ENCODE data around the gene SURF6.
"Not testable (repeated sequence)": the region's sequence is repeated elsewhere in the genome, so short reads cannot be mapped to it uniquely, and the experiment has no call there.

Gene SURF6

DNA sequence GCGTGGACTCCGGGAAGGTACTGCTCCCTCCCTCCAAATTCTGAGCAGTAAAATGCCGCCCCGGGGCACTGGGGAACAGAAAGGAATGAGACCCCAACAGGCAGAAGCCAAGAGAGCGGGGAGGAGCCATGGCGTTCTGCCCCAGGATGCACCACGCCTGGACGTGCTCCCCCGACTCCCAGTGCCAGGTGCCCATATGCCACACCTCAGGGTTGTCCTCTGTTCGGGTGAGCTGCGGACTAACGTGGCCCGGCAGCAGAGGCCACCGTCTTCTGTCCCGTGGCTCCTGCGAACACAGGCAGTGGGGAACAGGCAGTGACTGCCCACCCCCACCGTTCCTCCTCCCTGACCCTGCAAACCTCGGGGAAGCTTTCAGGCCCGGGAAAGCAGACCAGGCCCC is 4.8 kb downstream of the SURF6 start:
- no peak overlapping the region for H3K27ac ChIP-seq (ENCODE audit: low read depth, low read length)
- H3K9ac ChIP-seq (ENCODE audit: low read length in 5 of 5), result no peak overlapping the region
- peaks cover 4 to 48% (median 42%) of the 10 kb centered on the region in 5 donors for H3K36me3 ChIP-seq (ENCODE audit: control insufficient read depth in 5 of 5, insufficient read depth in 5 of 5, low read length in 5 of 5)
- H3K4me1 ChIP-seq (ENCODE audit: control insufficient read depth in 5 of 5, insufficient read depth in 5 of 5, low read length in 5 of 5), result peaks cover 3 to 17% (median 14%) of the 10 kb centered on the region in 5 donors
- no peak overlapping the region for H3K4me3 ChIP-seq (ENCODE audit: low read depth in 1 of 5, low read length in 5 of 5)
- no peaks in the 10 kb centered on the region for H3K9me3 ChIP-seq (ENCODE audit: control insufficient read depth in 5 of 5, low read length in 5 of 5)
- H3K27me3 ChIP-seq (ENCODE audit: control insufficient read depth in 5 of 5, insufficient read depth in 4 of 5, low read length in 5 of 5), result no peaks in the 10 kb centered on the region

DNA sequence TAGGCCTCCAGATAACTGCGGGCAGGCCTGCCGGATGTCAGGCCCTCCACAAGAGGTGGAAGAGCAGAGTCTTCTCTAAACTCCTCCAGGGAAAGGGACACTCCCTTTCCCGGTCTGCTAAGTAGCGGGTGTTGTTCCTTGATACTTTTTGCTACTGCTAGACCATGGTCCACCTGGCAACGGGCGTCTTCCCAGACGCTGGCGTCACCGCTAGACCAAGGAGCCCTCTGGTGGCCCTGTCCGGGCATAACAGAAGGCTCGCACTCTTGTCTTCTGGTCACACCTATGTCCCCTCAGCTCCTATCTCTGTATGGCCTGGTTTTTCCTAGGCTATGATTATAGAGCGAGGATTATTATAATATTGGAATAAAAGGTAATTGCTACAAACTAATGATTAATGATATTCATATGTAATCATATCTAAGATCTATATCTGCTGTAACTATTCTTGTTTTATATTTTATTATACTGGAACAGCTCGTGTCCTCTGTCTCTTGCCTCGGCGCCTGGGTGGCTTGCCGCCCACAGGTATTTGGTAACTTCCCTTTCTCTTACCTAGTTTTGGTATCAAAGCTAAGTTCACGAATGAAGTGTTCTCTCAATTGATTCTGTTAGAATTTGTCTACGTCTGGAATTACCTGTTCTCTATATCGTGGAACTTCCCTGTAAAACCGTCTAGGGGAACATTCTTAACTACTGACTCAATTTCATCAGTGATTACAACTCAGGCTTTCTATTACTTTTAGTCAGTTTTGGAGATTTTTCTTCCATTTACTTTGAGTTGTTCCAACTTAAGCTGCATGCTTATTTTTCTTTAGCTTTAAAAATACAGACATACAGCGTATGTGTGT is 6.5 kb downstream of the SURF6 start:
- H3K27me3 ChIP-seq (ENCODE audit: control insufficient read depth in 5 of 5, insufficient read depth in 4 of 5, low read length in 5 of 5); H3K9ac ChIP-seq (ENCODE audit: low read length in 5 of 5); H3K27ac ChIP-seq (ENCODE audit: low read depth, low read length); H3K4me1 ChIP-seq (ENCODE audit: control insufficient read depth in 5 of 5, insufficient read depth in 5 of 5, low read length in 5 of 5); H3K4me3 ChIP-seq (ENCODE audit: low read depth in 1 of 5, low read length in 5 of 5); H3K9me3 ChIP-seq (ENCODE audit: control insufficient read depth in 5 of 5, low read length in 5 of 5): not testable (repeated sequence)
- peaks cover 4 to 48% (median 41%) of the 10 kb centered on the region in 5 donors for H3K36me3 ChIP-seq (ENCODE audit: control insufficient read depth in 5 of 5, insufficient read depth in 5 of 5, low read length in 5 of 5)

DNA sequence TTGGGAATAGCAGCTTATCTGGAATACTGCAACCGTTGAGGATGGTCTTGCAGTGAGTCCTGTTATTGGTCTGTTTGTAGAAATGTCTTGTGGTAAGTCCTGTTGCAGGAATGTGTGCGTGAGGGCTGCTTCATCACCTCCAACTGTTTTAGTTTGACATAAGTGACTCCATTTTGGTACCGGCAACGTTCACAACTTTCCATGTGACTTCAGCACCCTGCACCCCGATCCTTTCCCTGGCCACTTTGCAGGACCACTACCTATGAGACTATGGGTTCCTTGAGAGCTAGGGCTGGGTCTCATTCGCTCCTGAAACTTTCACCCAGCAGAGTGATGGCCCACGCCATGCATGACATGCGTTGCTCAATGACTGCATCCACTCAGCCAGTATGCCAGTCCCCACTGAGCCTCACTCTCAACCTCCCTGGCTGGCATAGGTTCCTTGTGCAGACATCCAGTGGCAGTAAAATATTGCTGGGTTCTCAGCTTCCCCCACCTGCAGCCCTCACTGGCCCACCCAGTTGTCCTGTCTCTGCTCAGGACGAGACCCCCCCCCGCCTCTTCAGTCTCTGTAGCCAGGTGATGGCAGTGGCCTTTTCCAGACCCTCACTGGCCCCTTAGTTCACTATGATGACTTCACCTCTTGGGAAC is 8.0 kb downstream of the SURF6 start:
- no peaks in the 10 kb centered on the region for H3K4me1 ChIP-seq (ENCODE audit: control insufficient read depth in 5 of 5, insufficient read depth in 5 of 5, low read length in 5 of 5)
- H3K36me3 ChIP-seq (ENCODE audit: control insufficient read depth in 5 of 5, insufficient read depth in 5 of 5, low read length in 5 of 5), result peaks cover 4 to 32% (median 25%) of the 10 kb centered on the region in 5 donors
- H3K9ac ChIP-seq (ENCODE audit: low read length in 5 of 5), result no peak overlapping the region
- H3K27ac ChIP-seq (ENCODE audit: low read depth, low read length), result no peak overlapping the region
- H3K4me3 ChIP-seq (ENCODE audit: low read depth in 1 of 5, low read length in 5 of 5), result no peak overlapping the region
- H3K27me3 ChIP-seq (ENCODE audit: control insufficient read depth in 5 of 5, insufficient read depth in 4 of 5, low read length in 5 of 5), result no peaks in the 10 kb centered on the region
- H3K9me3 ChIP-seq (ENCODE audit: control insufficient read depth in 5 of 5, low read length in 5 of 5), result no peaks in the 10 kb centered on the region

DNA sequence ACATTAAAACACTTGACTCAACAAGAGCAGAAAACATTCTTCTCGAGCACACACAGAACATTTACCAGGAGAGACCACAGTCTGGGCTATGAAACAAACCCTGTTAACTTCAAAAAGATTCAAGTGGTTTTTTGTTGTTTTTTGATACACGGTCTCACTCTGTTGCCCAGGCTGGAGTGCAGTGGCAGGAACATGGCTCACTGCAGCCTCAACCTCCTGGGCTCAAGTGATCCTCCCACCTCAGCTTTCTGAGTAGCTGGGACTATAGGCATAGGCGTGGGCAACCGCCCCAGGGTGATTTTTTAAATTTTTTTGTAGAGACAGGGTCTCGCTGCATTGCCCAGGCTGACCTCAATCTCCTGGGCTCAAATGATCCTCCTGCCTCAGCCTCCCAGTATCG is 9.0 kb downstream of the SURF6 start:
- H3K27ac ChIP-seq (ENCODE audit: low read depth, low read length); H3K4me3 ChIP-seq (ENCODE audit: low read depth in 1 of 5, low read length in 5 of 5); H3K9me3 ChIP-seq (ENCODE audit: control insufficient read depth in 5 of 5, low read length in 5 of 5); H3K9ac ChIP-seq (ENCODE audit: low read length in 5 of 5); H3K4me1 ChIP-seq (ENCODE audit: control insufficient read depth in 5 of 5, insufficient read depth in 5 of 5, low read length in 5 of 5); H3K27me3 ChIP-seq (ENCODE audit: control insufficient read depth in 5 of 5, insufficient read depth in 4 of 5, low read length in 5 of 5): not testable (repeated sequence)
- peaks cover 4 to 23% (median 16%) of the 10 kb centered on the region in 5 donors for H3K36me3 ChIP-seq (ENCODE audit: control insufficient read depth in 5 of 5, insufficient read depth in 5 of 5, low read length in 5 of 5)

DNA sequence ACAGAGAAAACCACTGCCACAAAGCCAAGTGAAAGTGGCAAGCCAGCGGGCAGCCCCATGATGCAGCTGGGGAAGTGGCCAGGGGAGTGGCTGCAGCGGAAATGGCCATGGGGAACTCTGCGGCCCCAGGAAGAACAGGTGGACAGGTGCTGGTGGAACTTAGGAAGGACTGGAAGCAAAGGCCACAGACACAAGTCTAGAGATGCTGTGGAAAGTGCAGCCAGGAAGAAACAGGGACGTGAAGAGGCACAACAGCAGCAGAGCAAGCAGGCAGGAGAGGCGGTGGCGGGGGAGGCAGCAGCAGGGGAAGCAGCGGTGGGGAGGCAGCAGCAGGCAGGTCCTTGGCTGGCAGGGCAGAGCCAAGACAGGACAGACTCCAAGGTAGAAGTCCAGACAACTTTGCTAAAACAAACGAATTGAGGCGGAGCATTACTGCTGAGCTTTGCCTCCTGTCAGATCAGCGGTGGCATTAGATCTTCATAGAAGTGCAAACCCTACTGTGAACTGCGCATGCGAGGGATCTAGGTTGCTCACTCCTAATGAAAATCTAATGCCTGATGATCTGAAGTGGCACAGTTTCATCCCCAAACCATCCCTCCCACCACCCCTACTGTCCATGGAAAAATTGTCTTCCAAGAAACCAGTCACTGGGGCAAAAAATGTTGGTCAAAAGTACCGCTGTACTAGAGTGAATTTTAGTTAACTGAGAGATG is 11.8 kb downstream of the SURF6 start:
- H3K4me1 ChIP-seq (ENCODE audit: control insufficient read depth in 5 of 5, insufficient read depth in 5 of 5, low read length in 5 of 5), result no peaks in the 10 kb centered on the region
- H3K4me3 ChIP-seq (ENCODE audit: low read depth in 1 of 5, low read length in 5 of 5), result no peak overlapping the region
- no peak overlapping the region for H3K9ac ChIP-seq (ENCODE audit: low read length in 5 of 5)
- H3K27ac ChIP-seq (ENCODE audit: low read depth, low read length), result no peak overlapping the region
- H3K36me3 ChIP-seq (ENCODE audit: control insufficient read depth in 5 of 5, insufficient read depth in 5 of 5, low read length in 5 of 5), result no peaks in the 10 kb centered on the region
- peaks cover 0 to 6% (median 3%) of the 10 kb centered on the region in 5 donors for H3K27me3 ChIP-seq (ENCODE audit: control insufficient read depth in 5 of 5, insufficient read depth in 4 of 5, low read length in 5 of 5)
- H3K9me3 ChIP-seq (ENCODE audit: control insufficient read depth in 5 of 5, low read length in 5 of 5), result no peaks in the 10 kb centered on the region

DNA sequence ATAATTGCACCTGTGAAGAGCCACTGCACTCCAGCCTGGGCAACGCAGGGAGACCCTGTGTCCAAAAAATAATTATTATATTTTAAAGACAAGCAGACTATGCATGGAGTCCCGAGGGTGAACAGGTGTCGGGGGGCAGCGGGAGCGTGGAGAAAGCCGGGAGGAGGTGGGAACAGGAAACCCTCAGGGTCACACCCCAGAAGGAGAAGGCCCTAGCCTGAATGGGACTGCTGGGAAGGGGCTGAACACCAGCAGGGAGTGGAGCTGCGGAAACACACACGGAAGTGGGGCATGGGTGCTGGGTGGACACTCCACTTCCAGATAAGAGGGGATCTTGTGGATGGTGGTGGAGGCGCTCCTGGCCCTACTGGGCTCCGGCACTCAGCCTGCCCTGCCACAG is 12.8 kb downstream of the SURF6 start:
- Histone ChIP-seq H3K4me1 (ENCODE audit: control insufficient read depth in 5 of 5, insufficient read depth in 5 of 5, low read length in 5 of 5) (no peaks in the 10 kb centered on the region), H3K27me3 (ENCODE audit: control insufficient read depth in 5 of 5, insufficient read depth in 4 of 5, low read length in 5 of 5) (peaks cover 0 to 6% (median 3%) of the 10 kb centered on the region in 5 donors), H3K9ac (ENCODE audit: low read length in 5 of 5) (no peak overlapping the region), H3K27ac (ENCODE audit: low read depth, low read length) (no peak overlapping the region), H3K4me3 (ENCODE audit: low read depth in 1 of 5, low read length in 5 of 5) (no peak overlapping the region), H3K9me3 (ENCODE audit: control insufficient read depth in 5 of 5, low read length in 5 of 5) (no peaks in the 10 kb centered on the region), H3K36me3 (ENCODE audit: control insufficient read depth in 5 of 5, insufficient read depth in 5 of 5, low read length in 5 of 5) (no peaks in the 10 kb centered on the region)

DNA sequence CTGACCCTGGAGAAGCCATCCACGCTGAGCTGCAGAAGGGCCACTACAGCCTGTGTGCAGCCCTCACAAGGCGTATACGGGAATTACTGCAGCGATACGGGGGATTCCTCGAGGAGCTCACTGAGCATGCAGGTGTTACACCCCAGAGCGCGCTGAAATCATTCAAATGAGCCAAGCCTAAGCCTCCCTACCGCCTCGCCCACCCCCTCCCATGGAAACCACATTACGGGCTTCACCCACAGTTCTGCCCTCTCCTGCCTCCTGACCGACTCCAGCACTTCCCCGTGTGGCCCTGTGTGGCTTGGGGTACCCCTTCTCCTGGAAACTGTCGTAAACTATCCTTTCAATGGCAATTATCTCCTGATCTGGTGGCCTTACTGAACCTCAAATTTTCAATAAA is 13.3 kb downstream of the SURF6 start:
- H3K27ac ChIP-seq (ENCODE audit: low read depth, low read length), result no peak overlapping the region
- H3K4me3 ChIP-seq (ENCODE audit: low read depth in 1 of 5, low read length in 5 of 5), result no peak overlapping the region
- H3K36me3 ChIP-seq (ENCODE audit: control insufficient read depth in 5 of 5, insufficient read depth in 5 of 5, low read length in 5 of 5), result no peaks in the 10 kb centered on the region
- H3K4me1 ChIP-seq (ENCODE audit: control insufficient read depth in 5 of 5, insufficient read depth in 5 of 5, low read length in 5 of 5), result no peaks in the 10 kb centered on the region
- no peaks in the 10 kb centered on the region for H3K9me3 ChIP-seq (ENCODE audit: control insufficient read depth in 5 of 5, low read length in 5 of 5)
- H3K9ac ChIP-seq (ENCODE audit: low read length in 5 of 5), result no peak overlapping the region
- peaks cover 0 to 6% (median 3%) of the 10 kb centered on the region in 5 donors for H3K27me3 ChIP-seq (ENCODE audit: control insufficient read depth in 5 of 5, insufficient read depth in 4 of 5, low read length in 5 of 5)

DNA sequence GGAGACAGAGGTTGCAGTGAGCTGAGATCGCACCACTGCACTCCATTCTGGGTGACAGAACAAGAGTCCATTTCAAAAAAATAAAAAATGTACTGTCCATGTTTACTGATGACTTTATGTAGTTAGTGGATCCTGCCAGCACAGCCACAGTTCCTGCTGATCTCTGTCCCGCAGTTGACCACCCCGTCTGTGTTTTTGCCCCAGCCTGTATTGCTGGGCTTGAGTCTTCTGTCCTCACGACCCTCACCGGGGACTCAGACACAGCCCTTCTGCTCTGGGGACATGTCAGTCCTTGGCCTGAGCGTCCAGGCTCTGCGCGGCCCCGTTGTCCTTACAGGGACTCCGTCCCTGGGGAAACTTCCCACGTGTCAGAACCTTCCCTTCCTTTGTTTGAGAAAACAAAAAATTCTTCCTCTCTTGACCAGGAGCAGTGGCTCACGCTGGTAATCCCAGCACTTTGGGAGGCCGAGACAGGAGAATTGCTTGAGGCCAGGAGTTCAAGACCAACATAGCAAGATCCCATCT is 14.5 kb downstream of the SURF6 start:
- no peak overlapping the region for H3K27ac ChIP-seq (ENCODE audit: low read depth, low read length)
- H3K36me3 ChIP-seq (ENCODE audit: control insufficient read depth in 5 of 5, insufficient read depth in 5 of 5, low read length in 5 of 5), result no peaks in the 10 kb centered on the region
- no peaks in the 10 kb centered on the region for H3K4me1 ChIP-seq (ENCODE audit: control insufficient read depth in 5 of 5, insufficient read depth in 5 of 5, low read length in 5 of 5)
- H3K27me3 ChIP-seq (ENCODE audit: control insufficient read depth in 5 of 5, insufficient read depth in 4 of 5, low read length in 5 of 5), result peaks cover 0 to 6% (median 3%) of the 10 kb centered on the region in 5 donors
- no peaks in the 10 kb centered on the region for H3K9me3 ChIP-seq (ENCODE audit: control insufficient read depth in 5 of 5, low read length in 5 of 5)
- no peak overlapping the region for H3K4me3 ChIP-seq (ENCODE audit: low read depth in 1 of 5, low read length in 5 of 5)
- H3K9ac ChIP-seq (ENCODE audit: low read length in 5 of 5), result no peak overlapping the region

DNA sequence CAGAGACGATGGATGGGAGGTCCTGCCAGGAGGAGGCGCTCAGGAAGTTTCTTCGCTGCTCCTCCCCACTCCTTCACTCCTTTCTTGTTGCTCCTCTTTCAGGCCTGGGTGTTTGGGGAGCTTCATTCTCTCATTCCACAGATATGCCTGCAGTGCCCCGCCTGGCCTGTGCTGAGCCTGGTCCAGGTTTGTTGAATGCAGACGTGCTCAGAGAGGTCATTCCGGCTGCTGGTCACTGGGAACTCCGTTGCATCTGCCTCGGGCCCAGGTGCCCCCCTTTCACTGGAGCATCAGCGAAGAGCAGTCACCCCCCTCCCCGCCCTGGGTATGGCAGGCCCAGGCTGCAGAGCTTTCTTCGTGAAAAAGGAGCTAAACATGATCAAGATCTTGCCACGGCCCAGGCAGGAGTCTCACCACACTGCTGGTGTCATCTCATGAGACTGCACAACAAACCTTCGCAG is 15.5 kb downstream of the SURF6 start:
- H3K27ac ChIP-seq (ENCODE audit: low read depth, low read length), result no peak overlapping the region
- H3K4me3 ChIP-seq (ENCODE audit: low read depth in 1 of 5, low read length in 5 of 5), result no peak overlapping the region
- H3K4me1 ChIP-seq (ENCODE audit: control insufficient read depth in 5 of 5, insufficient read depth in 5 of 5, low read length in 5 of 5), result no peaks in the 10 kb centered on the region
- H3K36me3 ChIP-seq (ENCODE audit: control insufficient read depth in 5 of 5, insufficient read depth in 5 of 5, low read length in 5 of 5), result no peaks in the 10 kb centered on the region
- peaks cover 0 to 6% (median 3%) of the 10 kb centered on the region in 5 donors for H3K27me3 ChIP-seq (ENCODE audit: control insufficient read depth in 5 of 5, insufficient read depth in 4 of 5, low read length in 5 of 5)
- H3K9ac ChIP-seq (ENCODE audit: low read length in 5 of 5), result no peak overlapping the region
- no peaks in the 10 kb centered on the region for H3K9me3 ChIP-seq (ENCODE audit: control insufficient read depth in 5 of 5, low read length in 5 of 5)

DNA sequence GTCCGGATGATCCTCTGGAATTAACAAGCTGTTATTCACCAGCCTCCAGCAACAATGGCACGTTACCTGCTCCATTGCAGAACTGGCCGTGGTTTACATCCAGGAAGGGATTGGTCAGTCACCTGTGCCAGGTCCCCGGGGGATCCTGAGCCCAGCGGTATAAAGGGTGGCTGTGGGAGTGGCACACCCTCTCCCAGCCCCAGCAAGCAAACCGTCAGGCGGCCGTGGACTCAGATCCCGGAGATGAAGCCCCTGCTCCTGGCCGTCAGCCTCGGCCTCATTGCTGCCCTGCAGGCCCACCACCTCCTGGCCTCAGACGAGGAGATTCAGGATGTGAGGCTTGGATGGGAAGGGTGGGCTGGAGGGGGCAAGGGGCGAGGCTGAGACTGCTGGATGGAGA is 18.4 kb downstream of the SURF6 start:
- H3K27me3 ChIP-seq (ENCODE audit: control insufficient read depth in 5 of 5, insufficient read depth in 4 of 5, low read length in 5 of 5); H3K27ac ChIP-seq (ENCODE audit: low read depth, low read length); H3K9me3 ChIP-seq (ENCODE audit: control insufficient read depth in 5 of 5, low read length in 5 of 5); H3K4me1 ChIP-seq (ENCODE audit: control insufficient read depth in 5 of 5, insufficient read depth in 5 of 5, low read length in 5 of 5); H3K9ac ChIP-seq (ENCODE audit: low read length in 5 of 5); H3K36me3 ChIP-seq (ENCODE audit: control insufficient read depth in 5 of 5, insufficient read depth in 5 of 5, low read length in 5 of 5); H3K4me3 ChIP-seq (ENCODE audit: low read depth in 1 of 5, low read length in 5 of 5): not testable (repeated sequence)

Data from subcutaneous abdominal adipose tissue (tissue), 5 donors.